HepG2 (cell line): ENCODE measurements around the gene LAMTOR3.

Experiments
- FOSL2 ChIP-seq: sonication (generic); formaldehyde crosslinking; IDR thresholded peaks from 2 replicates; pipeline ENCODE4 v1.4.0; 2020; ENCODE audit warnings: missing genetic modification reagents
- MXI1 ChIP-seq: IDR thresholded peaks from 3 replicates; pipeline ENCODE4 v1.6.1; 2012; ENCODE audit warnings: low read depth, low read length, inconsistent platforms, borderline replicate concordance
- SP2 ChIP-seq: sonication (generic); formaldehyde crosslinking; IDR thresholded peaks from 2 replicates; pipeline ENCODE4 v1.5.1; 2020; ENCODE audit warnings: mild to moderate bottlenecking, missing genetic modification reagents

- TF ChIP-seq FOSL2 = no peak
- no peak for TF ChIP-seq MXI1
- no peak for TF ChIP-seq SP2 (CRISPR knock-in tag)
Measured at GRCh38 chr4:99885687-99886086, 8.5 kb downstream of the LAMTOR3 start.
